GM21526 (cell line): ENCODE data around the gene DBNDD1.
"Not testable (repeated sequence)": the region's sequence is repeated elsewhere in the genome, so short reads cannot be mapped to it uniquely, and the experiment has no call there.

Source experiments
- ATAC-seq: cut with Tn5 transposase; IDR thresholded peaks from one replicate; pipeline ENCODE4 v1.9.1; 2021; ENCODE audit warnings: moderate library complexity; ENCODE audit not compliant: unreplicated experiment, low FRiP score

DBNDD1 gene, protein sequence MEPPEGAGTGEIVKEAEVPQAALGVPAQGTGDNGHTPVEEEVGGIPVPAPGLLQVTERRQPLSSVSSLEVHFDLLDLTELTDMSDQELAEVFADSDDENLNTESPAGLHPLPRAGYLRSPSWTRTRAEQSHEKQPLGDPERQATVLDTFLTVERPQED

DNA sequence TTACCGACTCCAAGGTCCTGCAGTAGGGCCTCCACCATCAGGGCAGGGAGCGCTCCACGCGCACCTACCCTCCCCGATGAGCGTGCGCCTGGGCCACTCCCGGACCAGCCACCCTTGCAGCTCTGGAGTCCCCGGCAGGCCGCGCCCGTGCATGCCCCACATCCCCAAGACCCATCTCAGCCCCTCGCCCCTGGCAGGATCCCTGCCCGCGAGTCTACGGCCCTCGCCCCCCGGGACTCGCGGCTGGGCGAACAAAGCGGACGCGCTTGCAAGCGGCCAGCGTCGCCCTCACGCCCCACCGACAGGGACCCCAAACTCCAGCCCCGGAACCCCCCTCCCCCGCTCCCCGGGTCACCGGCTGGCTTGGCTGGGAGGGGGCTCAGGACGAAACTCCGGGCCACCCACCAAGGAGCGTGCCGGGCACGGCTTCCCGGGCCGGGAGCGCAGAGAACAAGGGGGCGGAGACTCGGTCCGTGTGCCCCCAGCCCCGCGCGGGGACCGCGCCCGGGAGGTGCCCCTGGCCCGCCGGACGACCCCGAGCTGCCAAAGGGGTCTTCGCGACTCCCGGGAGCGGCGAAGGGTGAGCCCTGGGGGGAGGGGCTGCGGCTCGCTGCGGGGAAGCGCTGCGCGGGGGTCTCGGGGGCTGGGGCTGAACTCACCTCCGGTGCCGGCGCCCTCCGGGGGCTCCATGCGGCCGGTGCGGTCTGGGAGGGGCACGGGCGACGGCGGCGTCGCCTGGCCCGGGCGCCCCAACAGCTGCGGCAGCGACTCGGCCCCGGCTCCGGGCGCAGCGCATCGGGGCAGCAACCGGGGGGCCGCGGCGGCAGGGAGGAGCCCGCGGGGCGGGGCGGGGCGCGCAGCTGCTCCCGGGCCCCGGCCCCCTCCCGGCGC, at the start of gene DBNDD1:
Gene DBNDD1, minus strand, starts transcription at position 805 of the 891 bp plus-strand sequence. Its CDS starts 115 bp downstream, at position 690.
- ATAC-seq = no peak

DNA sequence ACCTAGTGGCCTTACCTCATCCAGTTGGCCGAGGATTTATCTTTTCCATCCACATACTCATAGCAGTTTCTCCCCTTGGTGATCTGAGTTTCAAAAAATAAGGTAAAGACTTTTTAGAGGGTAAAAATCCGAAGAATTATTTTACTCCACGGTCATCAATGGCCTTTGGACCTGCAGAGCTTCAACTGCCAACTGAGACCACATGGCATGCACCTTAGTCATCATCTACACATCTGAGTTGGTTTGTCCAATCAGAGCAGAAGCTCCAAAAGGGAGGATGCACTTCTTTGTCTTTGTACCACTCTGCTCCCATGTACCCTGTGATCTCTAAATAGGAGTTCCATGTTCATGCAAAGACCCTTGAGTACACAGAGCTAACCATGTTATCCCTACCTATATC, 42.2 kb upstream of the DBNDD1 start:
- no peak for ATAC-seq

DNA sequence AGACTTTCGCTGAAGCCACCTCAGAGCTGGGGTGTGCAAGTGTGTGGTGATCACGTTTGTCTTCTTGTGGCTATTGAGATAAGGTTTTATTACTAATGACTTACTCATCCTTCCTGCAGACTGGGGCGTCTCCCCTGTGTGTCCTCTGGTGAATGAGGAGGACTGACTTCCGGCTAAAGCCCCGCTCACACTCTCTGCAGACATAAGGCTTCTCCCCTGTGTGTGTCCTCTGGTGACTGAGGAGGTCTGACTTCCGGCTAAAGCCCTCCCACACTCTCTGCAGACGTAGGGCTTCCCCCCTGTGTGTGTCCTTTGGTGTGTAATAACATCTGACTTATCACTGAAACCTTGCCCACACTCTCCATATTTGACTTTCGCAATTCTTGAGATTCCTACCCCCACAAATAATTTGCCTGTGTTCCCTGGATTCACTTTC, 38.5 kb upstream of the DBNDD1 start:
- ATAC-seq = no peak

DNA sequence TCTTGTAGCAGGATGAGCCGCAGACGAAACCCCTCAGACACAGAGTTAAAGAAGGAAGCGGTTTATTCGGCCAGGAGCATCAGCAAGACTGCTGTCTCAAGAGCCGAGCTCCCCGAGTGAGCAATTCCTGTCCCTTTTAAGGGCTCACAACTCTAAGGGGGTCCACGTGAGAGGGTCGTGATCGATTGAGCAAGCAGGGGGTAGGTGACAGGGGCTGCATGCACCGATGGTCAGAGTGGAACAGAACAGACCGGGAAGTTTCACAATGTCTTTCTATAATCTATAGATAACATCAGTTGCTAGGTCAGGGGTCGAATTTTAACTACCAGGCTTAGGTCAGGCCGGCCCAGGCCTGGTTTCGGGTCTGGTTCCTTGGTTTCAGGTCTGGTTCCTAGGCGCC, 37.3 kb upstream of the DBNDD1 start:
- not testable (repeated sequence) for ATAC-seq

DNA sequence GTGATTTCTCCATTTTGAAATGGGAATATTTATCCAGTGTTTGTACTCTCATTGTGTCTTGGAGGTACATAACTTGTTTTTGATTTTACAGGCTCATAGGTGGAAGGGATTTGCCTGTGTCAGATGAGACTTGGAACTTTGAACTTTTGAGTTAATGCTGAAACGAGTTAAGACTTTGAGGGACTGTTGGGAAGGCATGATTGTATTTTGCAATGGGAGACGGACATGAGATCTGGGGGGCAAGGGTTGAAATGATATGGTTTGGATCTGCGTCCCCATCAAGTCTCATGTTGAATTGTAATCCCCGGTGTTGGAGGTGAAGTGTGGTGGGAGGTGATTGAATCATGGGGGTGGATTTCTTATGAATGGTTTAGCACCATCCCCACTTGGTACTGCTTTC, 36.1 kb upstream of the DBNDD1 start:
- no peak for ATAC-seq

DNA sequence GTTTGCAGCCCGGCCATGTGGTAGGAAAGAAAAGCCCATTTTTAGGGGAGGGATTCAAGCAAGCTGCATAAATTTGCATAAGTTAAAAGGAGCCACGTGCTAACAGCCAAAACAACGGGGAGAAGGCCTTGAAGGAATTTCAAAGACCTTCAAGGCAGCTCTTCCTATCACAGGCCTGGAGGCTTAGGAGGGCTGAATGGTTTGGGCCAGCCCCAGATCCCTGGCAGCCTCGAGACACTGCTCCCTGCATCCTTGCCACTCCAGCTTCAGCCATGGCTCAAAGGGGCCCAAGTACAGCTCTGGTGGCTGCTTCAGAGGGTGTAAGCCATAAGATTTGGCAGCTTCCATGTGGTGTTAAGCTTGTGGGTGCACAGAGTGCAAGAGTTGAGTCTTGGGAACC, 35.3 kb upstream of the DBNDD1 start:
- no peak for ATAC-seq

DNA sequence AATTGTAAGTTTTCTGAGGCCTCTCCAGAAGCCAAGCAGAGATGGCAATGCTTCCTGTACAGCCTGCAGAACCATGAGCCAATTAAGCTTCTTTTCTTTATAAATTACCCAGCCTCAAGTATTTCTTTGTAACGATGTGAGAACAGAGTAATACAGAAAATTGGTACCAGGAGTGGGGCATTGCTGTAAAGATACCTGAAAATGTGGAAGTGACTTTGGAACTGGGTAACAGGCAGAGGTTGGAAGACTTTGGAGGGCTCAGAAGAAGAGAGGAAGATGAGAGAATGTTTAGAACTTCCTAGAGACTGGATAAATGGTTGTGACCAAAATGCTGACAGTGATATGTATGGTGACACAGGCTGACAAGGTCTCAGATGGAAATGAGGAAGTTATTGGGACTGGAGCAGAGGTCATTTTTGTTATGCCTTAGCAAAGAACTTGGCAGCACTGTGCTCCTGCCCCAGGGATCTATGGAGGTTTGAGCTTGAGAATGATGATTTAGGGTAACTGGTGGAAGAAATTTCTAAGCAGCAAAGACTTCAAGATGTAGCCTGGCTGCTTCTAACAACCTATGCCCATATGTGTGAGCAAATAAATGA, 34.7 kb upstream of the DBNDD1 start:
- ATAC-seq = no peak

DNA sequence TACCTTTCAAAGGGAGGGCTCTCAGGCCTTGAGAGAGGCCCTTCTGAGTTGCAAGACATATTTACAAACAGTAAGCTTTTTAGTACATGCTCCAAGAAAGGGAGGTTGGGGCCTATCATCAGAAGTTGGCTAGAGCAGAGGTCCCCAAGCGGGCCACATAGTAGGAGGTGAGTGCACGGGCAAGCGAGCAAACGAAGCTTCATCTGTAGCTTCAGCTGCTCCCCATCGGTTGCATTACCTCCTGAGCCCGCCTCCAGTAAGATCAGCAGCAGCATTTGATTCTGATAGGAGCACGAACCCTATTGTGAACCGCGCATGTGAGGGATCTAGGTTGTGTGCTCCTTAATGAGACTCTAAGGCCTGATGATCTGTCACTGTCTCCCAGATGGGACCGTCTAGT, 31.7 kb upstream of the DBNDD1 start:
- ATAC-seq = no peak

DNA sequence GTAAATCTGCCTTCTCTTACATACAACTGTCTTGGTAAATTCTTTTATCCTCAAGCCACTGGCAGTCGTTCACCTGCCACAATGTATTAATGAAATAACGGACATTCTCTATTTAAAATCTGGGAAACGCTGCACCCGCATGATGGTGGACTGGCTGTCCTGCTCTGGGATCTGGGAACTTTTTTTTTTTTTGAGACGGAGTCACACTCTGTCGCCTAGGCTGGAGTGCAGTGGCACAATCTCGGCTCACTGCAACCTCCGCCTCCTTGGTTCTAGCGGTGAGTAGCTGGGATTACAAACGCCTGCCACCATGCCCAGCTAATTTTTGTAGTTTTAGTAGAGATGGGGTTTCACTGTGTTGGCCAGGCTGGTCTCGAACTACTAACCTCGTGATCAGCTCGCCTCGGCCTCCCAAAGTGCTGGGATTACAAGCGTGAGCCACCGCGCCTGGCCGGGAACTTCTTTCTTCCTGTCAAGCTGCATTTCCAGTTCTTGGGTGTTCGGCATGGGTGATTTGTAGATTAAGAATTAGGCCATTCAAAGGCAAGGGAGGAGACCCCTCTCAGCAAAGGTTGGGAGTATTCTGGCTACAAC, 29.6 kb upstream of the DBNDD1 start:
- ATAC-seq = no peak

DNA sequence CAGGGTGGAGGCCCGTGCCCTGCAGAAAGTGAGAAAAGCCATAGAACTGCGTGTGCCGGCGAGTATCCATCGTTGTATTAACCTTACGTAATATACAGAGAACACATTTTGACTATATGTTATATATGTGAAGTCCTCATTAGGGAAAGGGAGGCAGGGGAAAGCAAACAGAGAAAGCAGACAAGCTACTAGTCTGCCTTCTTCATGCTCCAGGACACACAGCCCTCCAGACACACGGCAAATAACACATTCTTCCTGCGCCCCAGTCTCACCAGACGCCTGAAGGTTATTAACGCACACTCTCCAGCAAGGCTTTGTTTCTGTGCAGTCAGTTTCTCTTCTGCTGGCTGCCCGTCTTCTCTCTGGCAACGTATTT, 29.1 kb upstream of the DBNDD1 start:
- ATAC-seq = no peak

DNA sequence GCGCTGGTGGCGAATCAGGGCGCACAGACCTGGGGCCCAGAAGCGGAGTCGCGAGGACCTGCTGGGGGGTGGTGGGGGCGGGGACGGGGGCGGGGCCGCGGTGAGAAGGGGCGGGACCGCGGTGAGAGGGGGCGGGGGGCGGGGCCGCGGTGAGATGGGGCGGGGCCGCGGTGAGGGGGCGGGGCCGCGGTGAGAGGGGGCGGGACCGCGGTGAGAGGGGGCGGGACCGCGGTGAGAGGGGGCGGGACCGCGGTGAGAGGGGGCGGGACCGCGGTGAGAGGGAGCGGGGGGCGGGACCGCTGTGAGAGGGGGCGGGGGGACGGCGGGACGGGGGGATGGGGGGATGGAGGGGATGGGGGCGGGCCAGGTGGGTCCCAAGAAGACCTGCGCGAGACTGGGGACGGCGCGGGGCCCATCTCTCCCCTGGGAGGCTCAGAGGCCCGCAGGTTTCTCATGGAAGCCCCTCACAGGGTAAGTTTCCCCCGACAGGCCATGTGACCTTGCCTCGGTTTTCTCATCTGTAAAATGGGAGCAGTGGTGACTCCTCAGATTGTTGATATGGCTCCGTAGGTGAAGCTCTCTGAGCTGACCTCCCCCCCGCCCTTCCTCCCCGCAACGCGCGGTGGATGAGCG, 28.6 kb upstream of the DBNDD1 start:
- ATAC-seq = no peak

DNA sequence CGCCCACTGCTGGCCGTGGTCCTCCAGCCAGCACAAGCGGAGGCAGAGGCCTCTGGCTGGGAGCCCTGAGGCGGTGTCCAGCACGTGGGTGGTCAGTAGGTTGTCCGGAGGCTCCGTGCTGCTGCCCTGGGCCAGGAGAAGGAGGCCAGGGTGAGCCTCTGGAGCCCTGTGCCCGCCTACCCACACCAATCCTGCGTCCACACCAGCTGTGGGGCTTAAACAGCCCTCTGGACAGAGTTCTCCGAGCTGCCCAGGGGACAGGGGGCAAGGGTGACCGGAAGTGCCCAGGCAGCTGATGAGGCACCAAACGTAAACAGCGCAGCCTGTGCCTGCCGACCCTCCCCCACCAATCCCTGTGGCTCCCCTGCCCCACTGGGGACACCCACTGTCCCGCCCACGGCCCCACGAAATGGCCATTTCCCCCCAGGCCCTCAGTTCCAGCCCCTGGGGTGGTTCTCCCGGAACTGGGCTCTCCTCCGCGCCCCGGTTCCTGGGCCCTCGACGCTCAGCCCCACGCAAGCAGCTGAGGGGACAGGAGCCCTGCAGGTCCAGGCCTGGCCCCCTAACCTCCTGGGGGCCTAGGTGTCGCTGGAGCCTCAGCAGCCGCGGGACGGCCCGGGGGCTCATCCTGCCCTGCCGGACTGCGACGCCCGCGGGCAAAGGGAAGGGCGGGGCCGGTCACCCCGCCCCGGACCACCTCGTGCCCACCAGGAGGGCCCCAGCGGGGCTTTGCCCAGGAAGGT, 27.9 kb upstream of the DBNDD1 start:
- ATAC-seq = no peak

DNA sequence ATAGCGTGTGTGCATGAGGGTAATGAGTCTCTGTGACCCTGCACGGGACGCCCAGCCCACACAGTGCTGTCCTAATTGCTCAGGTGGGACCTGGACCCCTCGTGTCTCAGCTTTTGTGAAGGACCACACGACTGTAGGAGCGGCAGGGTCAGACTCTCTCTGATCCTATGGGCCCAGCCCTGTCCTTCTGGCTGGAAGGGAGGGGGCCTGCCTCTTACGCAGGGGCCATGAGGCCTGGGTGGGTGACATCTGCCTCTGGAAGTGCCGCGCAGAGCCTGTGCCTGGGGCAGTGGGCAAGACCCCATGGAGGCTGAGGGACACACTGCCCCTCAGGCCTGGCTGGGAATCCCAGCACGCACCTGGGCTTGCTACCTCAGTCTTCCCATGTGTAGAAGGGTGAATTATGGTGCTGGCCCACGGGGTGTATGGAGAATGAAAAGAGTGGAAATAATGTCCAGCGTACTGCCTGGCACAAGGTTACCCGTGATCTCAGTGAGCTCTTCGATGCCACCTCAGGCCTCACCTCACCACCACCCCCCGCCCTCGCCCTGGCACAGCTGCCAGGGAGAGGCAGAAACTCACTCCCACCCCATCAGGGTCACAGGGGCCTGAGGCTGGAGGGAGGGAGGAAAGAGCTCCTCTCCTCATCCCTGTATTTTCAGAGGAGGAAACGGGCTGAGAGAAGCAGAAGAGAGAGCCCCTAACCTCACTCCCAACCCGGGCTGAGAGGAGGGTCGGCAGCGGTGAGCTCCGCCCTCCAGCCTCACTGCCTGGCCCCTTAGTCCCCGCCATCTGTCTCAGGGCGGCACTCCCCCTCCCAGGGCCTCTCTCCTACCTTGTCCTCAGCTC, 27.1 kb upstream of the DBNDD1 start:
- ATAC-seq = no peak

DNA sequence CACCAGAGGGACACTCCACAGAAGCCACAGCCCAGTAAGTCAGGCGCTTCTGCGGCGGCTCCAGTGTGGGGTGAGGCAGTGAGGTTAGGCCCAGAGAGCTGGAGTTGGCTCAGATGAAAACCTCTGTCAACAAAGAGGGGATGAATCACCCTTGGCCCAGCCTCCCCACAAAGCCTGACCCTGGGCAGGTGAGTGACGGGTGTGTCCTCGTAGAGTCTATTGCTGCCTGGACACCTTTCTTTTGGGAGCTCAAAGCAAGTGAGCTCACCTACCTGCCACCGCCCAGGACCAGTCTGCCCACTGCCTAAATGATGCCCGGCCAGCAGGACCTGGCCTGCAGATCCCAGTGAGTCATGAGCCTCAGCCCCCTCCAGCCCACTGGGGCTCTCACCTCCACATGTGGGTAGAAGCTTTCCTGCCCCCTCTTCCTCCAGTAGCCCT, 24.9 kb upstream of the DBNDD1 start:
- no peak for ATAC-seq

DNA sequence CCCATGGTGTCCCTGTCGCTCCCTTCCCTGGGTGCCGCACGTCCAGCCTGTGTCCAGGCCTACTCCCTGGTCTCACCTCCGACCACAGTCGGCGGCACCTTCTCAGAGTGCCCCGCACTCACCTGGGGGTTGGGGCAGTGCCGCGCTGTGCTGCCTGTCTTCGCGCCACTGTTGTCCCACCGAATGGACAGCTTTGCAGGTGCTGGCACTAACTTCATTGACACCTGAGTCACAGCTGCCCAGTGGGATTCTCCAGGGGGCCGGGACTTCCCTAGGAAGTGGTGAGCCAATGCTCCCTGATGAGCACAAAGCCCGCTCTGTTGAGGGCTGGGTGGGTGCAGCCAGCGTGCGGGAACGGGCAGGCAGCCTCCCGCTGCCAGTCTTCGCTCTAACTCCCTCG, 24.3 kb upstream of the DBNDD1 start:
- ATAC-seq = no peak

DNA sequence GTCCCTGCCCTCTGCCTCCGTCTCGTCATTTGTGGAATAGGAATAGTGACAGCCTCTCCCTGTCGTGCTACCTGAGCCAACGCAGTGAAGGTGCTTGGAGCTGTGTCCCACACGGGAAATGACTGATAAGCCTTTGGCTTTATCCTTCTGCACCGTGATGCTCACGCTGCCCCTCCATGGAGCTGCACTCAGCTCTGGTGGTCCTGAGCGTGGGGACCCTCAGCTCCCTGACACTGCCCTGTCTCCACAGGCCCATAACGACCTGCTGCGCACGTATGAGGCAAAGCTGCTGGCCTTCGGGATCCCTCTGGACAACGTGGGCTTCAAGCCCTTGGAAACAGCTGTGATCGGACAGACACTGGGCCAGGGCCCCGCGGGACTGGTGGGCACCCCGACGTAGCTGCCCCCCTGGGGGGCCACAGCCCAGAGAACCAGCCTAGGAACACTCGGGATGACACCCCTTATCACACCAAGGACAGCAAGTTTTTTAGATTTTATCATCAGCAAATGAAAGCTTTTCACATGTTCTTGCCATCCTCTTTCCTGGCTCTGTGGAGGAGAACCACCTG, 23.8 kb upstream of the DBNDD1 start:
- no peak for ATAC-seq

DNA sequence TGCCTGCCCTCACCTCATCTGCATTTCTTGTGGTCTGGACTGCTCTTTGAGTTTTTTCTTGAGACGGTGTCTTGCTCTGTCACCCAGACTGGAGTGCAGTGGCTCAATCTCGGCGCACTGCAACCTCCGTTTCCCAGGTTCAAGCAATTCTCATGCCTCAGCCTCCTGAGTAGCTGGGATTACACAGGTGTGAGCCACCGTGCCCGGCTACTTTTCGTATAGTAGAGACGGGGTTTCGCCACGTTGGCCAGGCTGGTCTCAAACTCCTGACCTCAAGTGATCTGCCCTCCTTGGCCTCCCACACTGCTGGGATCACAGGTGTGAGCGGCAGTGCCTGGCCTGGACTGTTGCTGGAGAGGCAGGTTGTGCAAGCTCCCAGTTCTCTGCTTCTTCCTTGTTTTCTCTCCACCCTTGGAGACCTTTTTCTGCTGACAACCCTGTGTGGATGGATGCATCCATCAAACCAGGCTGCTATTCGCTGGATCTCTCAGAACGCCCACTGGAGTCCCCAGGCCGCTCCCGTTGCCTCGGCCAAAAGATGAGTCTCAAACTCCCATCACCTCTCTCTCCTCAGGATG, 22.7 kb upstream of the DBNDD1 start:
- ATAC-seq = no peak

DNA sequence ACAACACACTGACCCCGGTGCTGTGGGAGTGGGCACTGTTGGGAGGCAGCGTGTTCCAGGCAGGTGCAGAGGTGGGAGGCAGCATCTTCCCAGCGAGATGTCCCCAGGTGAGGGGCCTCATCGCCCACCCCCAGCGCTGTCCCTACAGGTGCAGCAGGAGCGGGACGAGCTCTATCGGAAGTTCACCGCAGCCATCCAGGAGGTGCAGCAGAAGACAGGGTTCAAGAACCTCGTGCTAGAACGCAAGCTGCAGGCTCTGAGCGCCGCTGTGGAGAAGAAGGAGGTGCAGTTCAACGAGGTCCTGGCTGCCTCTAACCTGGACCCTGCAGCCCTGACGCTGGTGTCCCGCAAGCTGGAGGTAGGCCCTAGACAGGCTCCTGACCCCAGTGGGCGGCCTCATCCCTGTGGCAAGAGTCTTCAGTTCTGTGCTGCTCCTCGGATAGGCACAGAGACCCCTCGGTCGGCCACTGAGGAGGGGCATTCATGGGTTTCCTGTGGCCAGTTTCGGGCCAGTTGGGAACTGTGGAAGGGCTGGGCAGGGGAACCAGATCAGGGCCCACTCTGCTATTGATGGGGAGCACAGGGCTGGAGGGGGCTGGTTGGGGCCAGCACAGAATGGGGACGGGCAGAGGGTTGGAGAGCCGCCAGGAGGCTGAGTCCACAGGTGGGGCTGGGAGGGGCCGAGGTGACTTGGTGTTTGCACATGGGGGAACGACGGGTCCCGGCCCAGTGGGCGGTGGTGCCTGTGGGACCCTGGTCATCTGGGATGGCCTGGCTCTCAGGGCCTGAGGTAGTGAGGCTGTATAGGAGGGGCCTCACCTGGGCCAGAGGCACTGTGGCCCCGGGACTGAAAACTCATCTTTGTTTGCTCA, 21.1 kb upstream of the DBNDD1 start:
- no peak for ATAC-seq
